Adrenal gland (tissue), 5 donors: Measurements from ENCODE around the gene EPB41L1.

Experiments used
- CTCF ChIP-seq, 6 experiments: fragments of 450-650 bp in 4 of 6; fragments of 200-600 bp in 2 of 6; sonication (generic) in 1 of 6; IDR thresholded peaks; 1 replicate in 5 of 6; 2 replicates in 1 of 6; pipeline versions ENCODE4 v1.5.1 to v1.8.0; 2016 to 2021; ENCODE audit warnings: antibody characterized with exemption in 6 of 6, mild to moderate bottlenecking in 2 of 6, moderate library complexity in 1 of 6
- POLR2A ChIP-seq, 2 donors: fragments of 450-650 bp; IDR thresholded peaks; one replicate each; pipeline ENCODE4 v1.6.1; 2017; ENCODE audit warnings: antibody characterized with exemption in 2 of 2, mild to moderate bottlenecking in 2 of 2, moderate library complexity in 1 of 2
- donor health status: DM: no; HTN: no; CAD: no.

- no peak for TF ChIP-seq CTCF (IDR thresholded peaks at IDR 0.05)
- no peak for TF ChIP-seq POLR2A (IDR thresholded peaks at IDR 0.05)
These were observed 1.1 kb downstream of the EPB41L1 start for GRCh38 chr20:36155629-36155971.
